Activated T-cell treated with anti-CD3 and anti-CD28 coated beads, Interleukin-2, amount 50 U/mL, for 72 hours (primary cell): ENCODE data around the gene TANC1. TPM values are rescaled to one million over a fixed set of nuclear protein-coding genes. Genes with fewer than 3 reads are reported as not detected.

Experiments used
- ATAC-seq, 2 donors: fragments of 150-1000 bp; cut with Tn5 transposase; replicated peaks in 1 of 2; 2 replicates each; pipeline ENCODE4 v1.10.0; 2021; ENCODE audit warnings: moderate library complexity in 2 of 2, mild to moderate bottlenecking in 1 of 2
- DNase-seq, 2 donors: peaks; one replicate each; pipeline ENCODE4 v3.0.0; 2021 to 2022; ENCODE audit warnings: mixed read lengths in 1 of 2
- H3K27ac Mint-ChIP-seq: one replicate; pipeline ENCODE4 v1.8.0; 2022; ENCODE audit warnings: mild to moderate bottlenecking, moderate library complexity, mixed read lengths
- H3K27me3 Mint-ChIP-seq: one replicate; pipeline ENCODE4 v1.8.0; 2022; ENCODE audit warnings: low read depth, mixed read lengths
- H3K36me3 Mint-ChIP-seq, 2 donors: one replicate each; pipeline ENCODE4 v1.8.0; 2022; ENCODE audit warnings: mixed read lengths in 2 of 2, mild to moderate bottlenecking in 1 of 2; ENCODE audit not compliant: insufficient read depth in 2 of 2
- H3K4me1 Mint-ChIP-seq: one replicate; pipeline ENCODE4 v1.8.0; 2022; ENCODE audit warnings: low read depth, mixed read lengths
- H3K4me3 Mint-ChIP-seq, 2 donors: one replicate each; pipeline ENCODE4 v1.8.0; 2022; ENCODE audit warnings: mild to moderate bottlenecking in 2 of 2, mixed read lengths in 2 of 2, moderate library complexity in 2 of 2
- H3K9me3 Mint-ChIP-seq, 2 donors: one replicate each; pipeline ENCODE4 v1.8.0; 2022; ENCODE audit warnings: mixed read lengths in 2 of 2
- total RNA-seq, 2 donors: library from RNA; stranded (reverse); gene quantifications; one replicate each; pipeline ENCODE4 v1.2.3, GENCODE V29; 2022

TANC1 gene
- total RNA-seq, 2 donors from 2014 or later: 0.35 to 1.6 TPM

DNA sequence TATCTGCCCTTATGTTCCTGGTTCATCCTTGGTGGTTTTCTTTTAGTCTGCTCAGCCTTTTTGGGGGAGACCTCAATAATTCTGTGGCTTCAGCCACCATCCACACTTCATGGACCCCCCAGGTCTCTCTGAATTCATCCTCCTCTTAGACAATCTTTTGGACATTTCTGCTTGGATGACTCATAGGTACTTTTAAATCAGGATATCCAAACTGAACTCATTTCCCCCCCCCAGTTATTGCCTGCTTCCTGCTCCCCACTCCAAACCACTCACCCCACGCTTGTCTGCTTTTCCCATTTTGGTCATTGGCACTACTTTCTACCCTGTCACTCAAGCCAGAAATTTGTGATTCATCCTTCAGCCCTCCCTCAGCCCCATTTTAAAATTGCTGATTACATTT, 78.5 kb downstream of the TANC1 start:
- no peak overlapping the region for H3K4me3 Mint-ChIP-seq
- no peak overlapping the region for H3K27ac Mint-ChIP-seq
- H3K9me3 Mint-ChIP-seq: no peaks in the 10 kb centered on the region
- ATAC-seq (no peak), DNase-seq (no peak)
- H3K27me3 Mint-ChIP-seq: peaks cover 12% of the 10 kb centered on the region
- no peaks in the 10 kb centered on the region for H3K4me1 Mint-ChIP-seq
- no peaks in the 10 kb centered on the region for H3K36me3 Mint-ChIP-seq

DNA sequence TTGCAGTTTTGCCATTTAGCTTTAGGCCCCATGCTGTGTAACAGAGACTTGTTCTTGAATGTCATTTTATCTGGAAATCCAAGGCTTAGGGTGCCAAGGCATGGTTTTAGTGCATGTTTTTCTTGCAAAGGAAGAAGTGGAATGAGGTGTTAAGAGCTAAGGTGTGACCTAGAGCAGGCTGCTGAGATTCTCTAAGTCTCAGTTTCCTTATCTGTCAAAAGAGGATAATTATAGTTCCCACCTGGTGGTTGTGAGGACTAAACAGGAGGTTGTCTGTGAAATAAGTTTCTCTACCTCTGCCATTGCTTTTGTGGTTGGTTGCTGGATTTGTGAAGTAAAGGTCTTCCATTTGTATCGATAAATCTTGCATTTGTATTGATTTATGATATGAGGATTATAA, 82.0 kb downstream of the TANC1 start:
- Mint-ChIP-seq H3K27ac (no peak overlapping the region), H3K4me3 (no peak overlapping the region), H3K9me3 (no peaks in the 10 kb centered on the region), H3K27me3 (no peaks in the 10 kb centered on the region), H3K4me1 (no peaks in the 10 kb centered on the region), H3K36me3 (no peaks in the 10 kb centered on the region)
- DNase-seq: no peak
- ATAC-seq: no peak

DNA sequence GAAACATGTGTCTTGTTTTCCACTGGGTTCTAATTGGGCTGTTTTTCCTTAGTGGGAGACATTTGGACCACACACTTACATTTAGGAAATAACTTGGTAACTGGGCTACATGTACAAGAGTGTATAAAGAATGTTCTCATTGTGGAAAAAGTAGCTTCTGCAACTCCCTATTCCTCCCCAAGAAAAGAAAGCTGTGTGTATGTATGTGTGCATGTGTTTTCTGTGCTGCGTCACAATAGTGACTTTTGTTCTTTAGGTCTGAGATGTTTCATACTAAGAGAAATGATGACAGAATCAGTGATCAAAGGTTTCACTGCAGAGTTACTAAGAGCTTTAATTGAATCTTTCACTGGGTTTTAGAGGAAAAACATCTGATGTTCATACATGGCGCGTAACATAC, 82.7 kb downstream of the TANC1 start:
- no peak for DNase-seq
- Mint-ChIP-seq H3K4me3 (no peak overlapping the region), H3K4me1 (no peaks in the 10 kb centered on the region), H3K9me3 (no peaks in the 10 kb centered on the region), H3K27me3 (no peaks in the 10 kb centered on the region), H3K27ac (no peak overlapping the region), H3K36me3 (no peaks in the 10 kb centered on the region)
- no peak for ATAC-seq

DNA sequence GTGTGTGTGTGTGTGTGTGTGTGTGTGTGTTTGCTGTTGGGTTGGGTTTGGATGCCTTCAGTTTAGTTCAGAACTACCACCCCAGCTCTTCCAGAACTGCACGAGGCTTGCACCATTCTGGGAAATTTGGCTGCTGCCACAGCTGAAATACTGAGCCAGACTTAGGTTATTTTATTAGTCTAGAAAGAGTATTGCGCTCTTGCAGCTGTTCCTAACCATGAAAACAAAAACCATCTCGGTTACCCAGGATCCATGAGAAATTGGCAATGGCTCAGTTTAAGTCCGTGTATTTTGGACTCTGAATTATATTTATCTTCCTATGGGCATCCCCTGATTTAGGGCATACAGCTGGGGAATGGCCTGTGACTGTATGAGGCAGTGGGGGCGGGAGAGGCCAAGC, 83.2 kb downstream of the TANC1 start:
- no peaks in the 10 kb centered on the region for H3K4me1 Mint-ChIP-seq
- no peak for ATAC-seq

DNA sequence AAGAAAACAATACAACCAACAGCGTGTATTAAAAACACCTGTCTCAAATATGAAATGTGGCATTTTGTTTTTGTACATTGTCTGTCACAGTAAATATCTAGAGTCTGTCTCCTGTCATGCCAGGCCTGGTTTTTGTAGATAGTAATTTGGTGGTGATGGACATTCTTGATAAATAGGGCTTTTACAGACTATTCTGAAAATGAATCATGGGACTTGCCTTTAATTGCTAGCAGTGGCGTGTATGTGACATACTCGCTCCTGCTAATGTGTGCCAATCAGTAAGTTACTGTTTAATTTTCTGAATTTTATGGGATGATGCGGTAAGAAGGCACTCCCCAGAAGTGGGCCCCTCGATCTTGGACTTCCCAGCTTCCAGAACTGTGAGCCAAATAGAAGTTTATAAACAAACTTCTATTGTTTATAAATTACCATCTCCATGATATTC, 83.7 kb downstream of the TANC1 start:
- DNase-seq: no peak
- Mint-ChIP-seq H3K4me3 (no peak overlapping the region), H3K27ac (no peak overlapping the region), H3K9me3 (no peaks in the 10 kb centered on the region), H3K4me1 (no peaks in the 10 kb centered on the region), H3K27me3 (no peaks in the 10 kb centered on the region), H3K36me3 (no peaks in the 10 kb centered on the region)
- no peak for ATAC-seq

More for the DNA sequence above, 83.2 kb downstream of the TANC1 start:
- H3K9me3 Mint-ChIP-seq: no peaks in the 10 kb centered on the region
- H3K4me3 Mint-ChIP-seq: no peak overlapping the region
- H3K27ac Mint-ChIP-seq: no peak overlapping the region
- no peaks in the 10 kb centered on the region for H3K27me3 Mint-ChIP-seq
- H3K36me3 Mint-ChIP-seq: no peaks in the 10 kb centered on the region
- no peak for DNase-seq

DNA sequence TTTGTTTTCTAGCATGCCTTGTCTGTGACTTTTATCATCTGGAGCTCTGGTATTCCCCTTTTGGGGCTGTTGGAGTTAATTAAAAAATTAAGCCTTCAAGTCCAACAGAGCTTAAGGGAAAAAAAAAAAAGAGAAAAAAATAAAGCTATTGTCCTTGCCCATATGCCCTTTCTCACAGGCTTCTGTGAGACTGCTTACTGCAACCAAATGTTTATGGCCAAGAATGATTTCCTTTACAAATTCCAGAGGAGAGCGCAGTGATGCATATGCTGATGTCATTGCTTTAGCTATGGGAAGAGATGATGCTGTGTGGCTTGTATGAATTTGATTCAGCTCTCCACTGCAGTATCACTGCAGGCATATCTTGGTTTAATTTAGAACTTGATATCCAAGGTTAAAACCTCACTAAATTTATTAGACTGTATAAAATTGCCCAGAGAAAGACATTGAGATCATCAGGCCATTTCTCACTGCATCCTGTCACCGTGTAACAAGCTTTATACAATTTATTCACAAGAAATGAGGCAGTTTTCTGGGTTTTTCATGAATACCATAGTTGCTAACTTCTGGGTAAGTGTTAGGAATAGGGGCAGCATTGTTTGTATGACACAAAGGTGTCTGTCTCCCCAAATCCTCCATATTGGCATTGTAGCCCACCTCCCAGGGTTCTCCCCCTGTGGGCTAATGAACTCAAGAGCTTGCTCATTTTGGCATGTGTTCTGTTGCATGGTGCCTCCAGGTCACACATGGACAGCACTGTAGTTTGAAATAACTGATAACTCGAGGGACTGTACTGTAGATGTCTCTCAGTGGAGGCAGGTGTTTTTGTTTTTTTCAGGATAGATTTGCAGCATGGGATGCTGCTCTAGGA, 85.0 kb downstream of the TANC1 start:
- Mint-ChIP-seq H3K27ac (no peak overlapping the region), H3K36me3 (no peaks in the 10 kb centered on the region), H3K4me1 (no peaks in the 10 kb centered on the region), H3K9me3 (no peaks in the 10 kb centered on the region), H3K4me3 (no peak overlapping the region), H3K27me3 (no peaks in the 10 kb centered on the region)
- DNase-seq (no peak), ATAC-seq (no peak)

DNA sequence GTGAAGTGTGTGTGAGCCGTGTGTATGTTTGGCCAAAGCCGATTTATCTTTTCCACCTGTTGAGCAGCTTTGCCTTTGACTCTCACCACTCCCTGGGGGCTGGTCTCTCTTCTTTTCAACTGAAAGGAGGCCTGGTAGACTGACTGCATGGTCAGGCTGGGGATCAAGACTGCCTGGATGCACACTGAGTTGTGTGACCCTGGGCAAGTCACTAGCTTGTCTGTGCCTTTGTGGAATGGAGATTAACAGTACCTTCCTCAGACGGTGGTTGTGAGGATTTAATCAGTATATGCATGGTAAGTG, 85.5 kb downstream of the TANC1 start:
- Mint-ChIP-seq H3K4me3 (no peak overlapping the region), H3K9me3 (no peaks in the 10 kb centered on the region), H3K27ac (no peak overlapping the region), H3K36me3 (no peaks in the 10 kb centered on the region), H3K27me3 (no peaks in the 10 kb centered on the region), H3K4me1 (no peaks in the 10 kb centered on the region)
- no peak for DNase-seq
- ATAC-seq: no peak

DNA sequence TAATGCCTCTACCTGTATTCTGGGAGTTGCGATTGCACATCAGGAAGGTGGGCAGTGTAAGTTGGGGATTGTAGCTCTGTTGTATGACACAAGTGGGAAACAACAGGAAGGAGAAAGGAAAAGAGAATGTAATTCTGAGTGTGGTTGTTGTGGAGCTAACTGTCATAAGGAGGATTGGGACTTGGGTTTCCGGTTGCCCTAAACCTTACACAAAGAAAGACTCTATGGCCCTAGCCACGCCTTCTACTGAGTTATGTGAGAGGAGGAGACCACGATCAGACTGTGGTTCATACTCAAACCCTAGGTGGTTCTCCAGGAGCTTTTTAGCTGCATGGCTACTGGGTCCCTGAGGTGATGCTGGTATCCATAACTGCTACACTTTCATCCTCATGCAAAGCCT, 86.5 kb downstream of the TANC1 start:
- Mint-ChIP-seq H3K9me3 (no peaks in the 10 kb centered on the region), H3K4me3 (no peak overlapping the region), H3K27ac (no peak overlapping the region), H3K36me3 (no peaks in the 10 kb centered on the region), H3K4me1 (no peaks in the 10 kb centered on the region), H3K27me3 (no peaks in the 10 kb centered on the region)
- DNase-seq: no peak
- ATAC-seq: no peak

DNA sequence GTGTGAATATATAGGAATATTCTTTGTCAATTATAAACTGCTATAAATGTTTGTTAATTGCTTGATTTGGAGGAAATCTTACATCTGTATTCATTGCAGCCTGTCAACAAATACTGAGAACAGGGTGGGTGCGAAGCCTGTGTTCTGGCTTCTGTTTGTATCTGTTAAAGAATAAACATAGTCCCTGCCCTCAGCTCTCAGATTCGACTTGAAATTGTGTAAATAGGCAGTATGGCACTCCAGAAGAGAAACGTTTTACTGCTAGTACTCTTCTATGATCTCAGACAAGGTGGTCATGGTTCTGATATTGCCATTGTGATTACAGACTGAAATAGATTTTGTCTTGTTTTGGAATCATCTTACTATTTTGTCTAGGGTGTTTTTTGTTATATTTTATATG, 92.1 kb downstream of the TANC1 start:
- Mint-ChIP-seq H3K4me3 (no peak overlapping the region), H3K9me3 (no peaks in the 10 kb centered on the region), H3K27ac (no peak overlapping the region), H3K27me3 (no peaks in the 10 kb centered on the region), H3K4me1 (no peaks in the 10 kb centered on the region), H3K36me3 (no peaks in the 10 kb centered on the region)
- DNase-seq (no peak), ATAC-seq (no peak)

DNA sequence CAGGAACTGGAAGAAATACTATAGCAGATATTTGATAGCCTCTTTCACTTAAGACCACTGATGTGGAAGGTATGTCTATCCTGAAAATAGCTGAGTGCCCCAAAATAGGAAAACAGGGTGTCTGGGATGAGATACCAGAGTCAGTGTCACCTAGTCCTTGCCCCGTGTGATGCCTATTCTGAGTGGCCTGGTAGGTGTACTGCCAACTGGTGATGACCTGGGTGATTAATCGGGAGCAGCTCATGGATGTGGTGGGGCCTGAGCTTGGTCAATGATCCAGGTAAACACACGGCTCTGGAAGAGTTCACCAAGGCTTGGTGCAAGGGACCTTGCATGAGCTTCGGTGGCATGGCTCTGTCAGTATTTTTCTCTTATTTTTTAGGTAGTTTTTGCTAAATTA, 95.2 kb downstream of the TANC1 start:
- DNase-seq (no peak), ATAC-seq (no peak)
- no peaks in the 10 kb centered on the region for H3K36me3 Mint-ChIP-seq
- H3K4me1 Mint-ChIP-seq: no peaks in the 10 kb centered on the region
- H3K9me3 Mint-ChIP-seq: no peaks in the 10 kb centered on the region
- H3K27me3 Mint-ChIP-seq: no peaks in the 10 kb centered on the region
- no peak overlapping the region for H3K4me3 Mint-ChIP-seq
- H3K27ac Mint-ChIP-seq: no peak overlapping the region

DNA sequence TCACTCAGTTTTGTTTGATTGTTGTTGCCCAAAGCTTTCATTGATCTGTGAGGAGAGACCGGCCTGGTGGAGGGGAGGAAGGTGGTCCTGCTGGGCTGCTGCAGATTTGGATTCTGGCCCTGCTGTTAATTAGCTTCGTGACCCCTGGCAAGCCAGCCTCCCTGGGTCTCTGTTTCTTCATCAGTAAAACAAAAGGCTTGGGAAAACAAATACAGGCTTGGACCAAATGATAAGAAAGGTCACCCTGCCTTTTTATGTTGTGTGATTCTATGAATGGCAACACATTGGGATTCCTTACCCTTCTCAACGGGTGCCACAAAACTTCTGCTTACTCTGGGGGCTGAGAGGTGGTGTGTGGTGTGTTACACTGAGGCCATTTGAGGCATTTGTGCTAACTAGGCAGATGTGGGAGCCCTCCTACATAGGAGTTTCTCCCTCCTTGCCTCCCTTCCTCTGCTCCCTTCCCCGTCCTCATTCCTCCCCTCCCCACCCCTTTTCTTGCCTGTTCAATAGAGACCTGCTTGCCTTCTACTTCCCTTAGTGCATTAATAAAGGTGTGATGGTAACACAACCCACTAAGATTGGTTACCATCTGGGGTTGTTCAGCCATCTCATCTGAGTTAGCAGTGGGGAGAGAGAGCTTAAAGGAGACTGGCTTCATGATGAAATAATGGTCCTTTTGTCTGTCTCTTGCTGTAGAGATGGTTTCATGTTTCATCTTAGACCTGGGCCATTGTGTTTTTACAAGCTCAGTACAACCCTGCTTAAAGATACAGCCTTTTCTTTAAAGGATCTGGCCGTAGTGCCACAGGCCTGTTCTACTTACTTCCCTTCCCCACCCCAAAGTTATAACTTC, 96.2 kb downstream of the TANC1 start:
- H3K27me3 Mint-ChIP-seq: no peaks in the 10 kb centered on the region
- no peaks in the 10 kb centered on the region for H3K4me1 Mint-ChIP-seq
- DNase-seq (no peak), ATAC-seq (no peak)
- H3K9me3 Mint-ChIP-seq: no peaks in the 10 kb centered on the region
- no peak overlapping the region for H3K4me3 Mint-ChIP-seq
- H3K27ac Mint-ChIP-seq: no peak overlapping the region
- H3K36me3 Mint-ChIP-seq: no peaks in the 10 kb centered on the region

DNA sequence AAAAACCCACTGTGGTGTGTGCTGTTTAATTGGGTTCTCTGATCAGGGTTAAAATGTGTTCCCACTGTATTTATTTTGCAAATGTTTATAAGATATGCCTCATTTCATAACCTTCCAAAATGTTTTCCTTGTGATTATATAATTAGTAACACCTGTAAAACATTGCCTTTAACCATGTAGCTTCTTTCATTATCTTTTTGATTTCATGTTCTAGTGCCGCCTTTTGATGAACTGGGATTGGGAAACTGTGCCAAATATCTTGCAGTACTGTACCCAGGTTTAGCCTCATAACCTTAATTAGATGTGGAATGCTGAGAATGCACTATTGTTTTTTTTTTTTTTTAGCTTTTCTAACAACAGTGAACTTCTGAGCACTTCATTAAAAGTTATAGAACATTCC, 96.9 kb downstream of the TANC1 start:
- DNase-seq (no peak), ATAC-seq (no peak)
- Mint-ChIP-seq H3K4me3 (no peak overlapping the region), H3K27ac (no peak overlapping the region), H3K4me1 (no peaks in the 10 kb centered on the region), H3K9me3 (no peaks in the 10 kb centered on the region), H3K36me3 (no peaks in the 10 kb centered on the region), H3K27me3 (no peaks in the 10 kb centered on the region)

DNA sequence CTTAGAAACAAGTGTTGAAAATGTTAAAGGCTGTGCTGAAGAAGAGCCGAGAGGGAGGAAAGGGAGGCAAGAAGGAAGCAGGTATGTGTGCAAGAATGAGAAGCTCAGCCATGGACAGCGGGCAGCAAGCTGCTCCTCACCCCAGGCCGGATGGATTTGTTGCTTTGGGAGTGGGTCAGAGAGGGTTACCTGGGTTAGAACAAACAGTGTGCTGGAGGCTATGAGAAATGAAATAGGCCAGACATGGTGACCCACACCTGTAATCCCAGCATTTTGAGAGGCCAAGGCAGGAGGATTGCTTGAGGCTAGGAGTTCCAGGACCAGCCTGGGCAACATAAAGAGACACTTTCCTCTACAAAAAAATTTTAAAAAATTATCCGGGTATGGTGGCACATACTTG, 97.5 kb downstream of the TANC1 start:
- DNase-seq: no peak
- H3K4me3 Mint-ChIP-seq: no peak overlapping the region
- H3K27ac Mint-ChIP-seq: no peak overlapping the region
- no peaks in the 10 kb centered on the region for H3K9me3 Mint-ChIP-seq
- ATAC-seq: no peak
- no peaks in the 10 kb centered on the region for H3K36me3 Mint-ChIP-seq
- H3K27me3 Mint-ChIP-seq: no peaks in the 10 kb centered on the region
- no peaks in the 10 kb centered on the region for H3K4me1 Mint-ChIP-seq
